ENCODE measurements around the gene CWC15. TPM values are rescaled to one million over a fixed set of nuclear protein-coding genes. Genes with fewer than 3 reads are reported as not detected.

CWC15 gene
- total and polyA plus RNA-seq, 10 of the 15 experiments (the other 5 are each of a cell fraction or from before 2014, with no cell fraction given): 43.3 to 142 (median 75.1) TPM

GRCh38 chr11:94923004-94923334 is 50.4 kb downstream of the CWC15 start (continued):
- TF ChIP-seq CHD2 (IDR thresholded peaks at IDR 0.05; ENCODE audit: borderline replicate concordance, low read depth, low read length): no peak
- TF ChIP-seq, protein P1, sequence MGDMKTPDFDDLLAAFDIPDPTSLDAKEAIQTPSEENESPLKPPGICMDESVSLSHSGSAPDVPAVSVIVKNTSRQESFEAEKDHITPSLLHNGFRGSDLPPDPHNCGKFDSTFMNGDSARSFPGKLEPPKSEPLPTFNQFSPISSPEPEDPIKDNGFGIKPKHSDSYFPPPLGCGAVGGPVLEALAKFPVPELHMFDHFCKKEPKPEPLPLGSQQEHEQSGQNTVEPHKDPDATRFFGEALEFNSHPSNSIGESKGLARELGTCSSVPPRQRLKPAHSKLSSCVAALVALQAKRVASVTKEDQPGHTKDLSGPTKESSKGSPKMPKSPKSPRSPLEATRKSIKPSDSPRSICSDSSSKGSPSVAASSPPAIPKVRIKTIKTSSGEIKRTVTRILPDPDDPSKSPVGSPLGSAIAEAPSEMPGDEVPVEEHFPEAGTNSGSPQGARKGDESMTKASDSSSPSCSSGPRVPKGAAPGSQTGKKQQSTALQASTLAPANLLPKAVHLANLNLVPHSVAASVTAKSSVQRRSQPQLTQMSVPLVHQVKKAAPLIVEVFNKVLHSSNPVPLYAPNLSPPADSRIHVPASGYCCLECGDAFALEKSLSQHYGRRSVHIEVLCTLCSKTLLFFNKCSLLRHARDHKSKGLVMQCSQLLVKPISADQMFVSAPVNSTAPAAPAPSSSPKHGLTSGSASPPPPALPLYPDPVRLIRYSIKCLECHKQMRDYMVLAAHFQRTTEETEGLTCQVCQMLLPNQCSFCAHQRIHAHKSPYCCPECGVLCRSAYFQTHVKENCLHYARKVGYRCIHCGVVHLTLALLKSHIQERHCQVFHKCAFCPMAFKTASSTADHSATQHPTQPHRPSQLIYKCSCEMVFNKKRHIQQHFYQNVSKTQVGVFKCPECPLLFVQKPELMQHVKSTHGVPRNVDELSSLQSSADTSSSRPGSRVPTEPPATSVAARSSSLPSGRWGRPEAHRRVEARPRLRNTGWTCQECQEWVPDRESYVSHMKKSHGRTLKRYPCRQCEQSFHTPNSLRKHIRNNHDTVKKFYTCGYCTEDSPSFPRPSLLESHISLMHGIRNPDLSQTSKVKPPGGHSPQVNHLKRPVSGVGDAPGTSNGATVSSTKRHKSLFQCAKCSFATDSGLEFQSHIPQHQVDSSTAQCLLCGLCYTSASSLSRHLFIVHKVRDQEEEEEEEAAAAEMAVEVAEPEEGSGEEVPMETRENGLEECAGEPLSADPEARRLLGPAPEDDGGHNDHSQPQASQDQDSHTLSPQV (IDR thresholded peaks at IDR 0.05): no peak

DNA sequence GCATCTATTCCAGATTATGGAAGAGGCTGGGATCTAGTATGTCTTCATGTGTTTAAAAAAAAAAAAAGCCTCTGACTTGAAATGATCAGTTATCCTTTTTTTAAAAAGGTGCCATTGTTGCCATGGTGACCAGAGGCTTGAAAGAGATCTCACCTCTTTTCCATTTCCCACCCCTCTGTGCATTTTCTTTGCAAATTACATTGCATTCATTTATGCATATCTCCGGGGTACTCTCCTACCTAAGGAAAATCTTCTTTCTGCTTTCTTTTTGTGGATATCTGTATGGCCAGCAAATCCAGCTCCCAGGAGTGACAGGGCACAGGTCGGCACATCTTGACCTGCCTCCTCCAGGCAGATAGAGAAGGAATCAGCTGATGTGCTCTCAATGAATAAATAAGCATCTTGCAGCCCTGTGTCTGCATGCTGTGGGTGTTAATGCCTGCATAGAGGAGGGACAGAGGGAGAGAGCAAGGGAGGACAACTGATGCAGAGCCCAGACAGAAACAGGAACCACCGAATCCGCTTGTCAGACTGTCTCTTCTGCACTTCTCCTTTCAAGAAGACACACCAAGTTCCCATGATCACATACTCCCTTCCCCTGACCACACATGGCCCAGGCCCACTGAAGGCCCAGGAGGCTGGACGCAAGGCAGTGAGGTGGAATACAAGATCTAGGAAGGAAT is 50.9 kb downstream of the CWC15 start:
- DNase-seq (ENCODE audit: low read depth, low spot score): no peak
- ATAC-seq: no peak
- H3K27me3 ChIP-seq (replicated peaks in 1 of 2; ENCODE audit: control insufficient read depth in 2 of 2, insufficient read depth in 2 of 2, low read length in 1 of 2): no peaks in the 10 kb centered on the region
- no peaks in the 10 kb centered on the region; the same call in 2 of the 3 replicates for H3K9me3 ChIP-seq (replicated peaks; ENCODE audit: control insufficient read depth, insufficient read depth, low read length)
- no peak overlapping the region for H3K4me2 ChIP-seq (ENCODE audit: control insufficient read depth, insufficient read depth)
- no peaks in the 10 kb centered on the region for H4K20me1 ChIP-seq (ENCODE audit: control insufficient read depth, insufficient read depth)
- TF ChIP-seq ZBED1 (IDR thresholded peaks at IDR 0.05; ENCODE audit: borderline replicate concordance) (no peak), CUX1 (IDR thresholded peaks at IDR 0.05; ENCODE audit: insufficient replicate concordance, low read depth, low read length) (no peak), RFX5 (IDR thresholded peaks at IDR 0.05; ENCODE audit: low read depth, low read length) (no peak), KLF5 (IDR thresholded peaks at IDR 0.05; ENCODE audit: partially characterized antibody) (no peak), SPI1 (IDR thresholded peaks at IDR 0.05; ENCODE audit: borderline replicate concordance, insufficient read depth, low read depth, low read length) (peak; percentile 15; the same call in 1 of the 2 replicates), RELA (IDR thresholded peaks at IDR 0.05; ENCODE audit: borderline replicate concordance, partially characterized antibody) (no peak)
- H3K79me2 ChIP-seq (ENCODE audit: control insufficient read depth, insufficient read depth, low read length): no peaks in the 10 kb centered on the region
- no peak overlapping the region for H3K27ac ChIP-seq (ENCODE audit: control insufficient read depth, insufficient read depth)
- H2AFZ ChIP-seq (ENCODE audit: control insufficient read depth, low read depth, low read length): no peak overlapping the region
- RAD21 ChIA-PET (ENCODE audit: unreplicated experiment): no interaction called here
- SMC1A ChIA-PET (ENCODE audit: uncharacterized antibody, unreplicated experiment): interaction anchor here (0.6 kb wide), 1 partner anchor 227 kb away, joined by 3 read pairs; no protein-coding TSS in a partner anchor
- no peaks in the 10 kb centered on the region for H3K36me3 ChIP-seq (ENCODE audit: control insufficient read depth in 2 of 2, insufficient read depth in 2 of 2, low read length in 1 of 2)
- no peak for FAIRE-seq
- CTCF ChIA-PET: no interaction called here
- no peak overlapping the region for H3K4me3 ChIP-seq
- intact Hi-C loops (cut with micrococcal nuclease; ENCODE audit: unreplicated experiment): no loop called here
- WGBS (ENCODE audit: insufficient coverage, insufficient replicate concordance, low lambda C conversion rate, missing lambda C conversion rate): 0% methylated on average over 5 of the region's 5 CpGs
- no peaks in the 10 kb centered on the region for H3K4me1 ChIP-seq (ENCODE audit: control insufficient read depth, insufficient read depth, low read length)
- BruUV-seq (replicated peaks): no TSS peak
- POLR2A ChIA-PET: no interaction called here
- no peak overlapping the region for H3K9ac ChIP-seq (ENCODE audit: control insufficient read depth, insufficient read depth, low read length)
- in situ Hi-C loops (cut with MboI): no loop called here
